IMR-90 (cell line): ENCODE data around the gene CCDC92. TPM values are rescaled to one million over a fixed set of nuclear protein-coding genes. Genes with fewer than 3 reads are reported as not detected.

Experiments
- ATAC-seq: fragments of 200-7000 bp; cut with Tn5 transposase; 2 replicates; pipeline ENCODE4 v1.9.1; 2020; ENCODE audit warnings: low read depth, mild to moderate bottlenecking, moderate library complexity
- BruUV-seq: library from RNA; stranded (reverse); fragments of 400-500 nt; replicated peaks from 2 replicates; lab custom pipeline; 2021; lab: Mats Ljungman, UMichigan
- CTCF ChIA-PET: fragments of 300-600 bp; formaldehyde crosslinking; extraction: SDS; loops from one replicate; lab custom pipeline; 2021; ENCODE audit warnings: antibody characterized with exemption; lab: Yijun Ruan, JAX
- POLR2A ChIA-PET: fragments of 300-600 bp; sonication (Branson Sonifier 250); formaldehyde crosslinking; loops from one replicate; lab custom pipeline; 2022; ENCODE audit warnings: antibody characterized with exemption; ENCODE audit not compliant: unreplicated experiment; lab: Charles Lee
- DNase-seq: peaks from one replicate; pipeline ENCODE4 v3.0.0; 2013
- H2AFZ ChIP-seq: replicated peaks from 2 replicates; pipeline ENCODE3; 2013; ENCODE audit warnings: low read length, mild to moderate bottlenecking; ENCODE audit not compliant: poor library complexity
- H2AK5ac ChIP-seq: 2 replicates; pipeline ENCODE4 v1.6.1; 2013; ENCODE audit warnings: low read depth, low read length, inconsistent platforms
- H2AK9ac ChIP-seq: replicated peaks from 2 replicates; pipeline ENCODE3; 2013; ENCODE audit warnings: mild to moderate bottlenecking, low read depth, low read length, moderate library complexity; ENCODE audit not compliant: poor library complexity
- H2BK120ac ChIP-seq: 2 replicates; pipeline ENCODE4 v1.6.1; 2013; ENCODE audit warnings: low read depth, low read length, inconsistent platforms
- H2BK15ac ChIP-seq: 3 replicates; pipeline ENCODE4 v1.6.1; 2013; ENCODE audit warnings: low read depth, low read length, inconsistent platforms
- H2BK20ac ChIP-seq: 2 replicates; pipeline ENCODE4 v1.6.1; 2013; ENCODE audit warnings: low read depth, mild to moderate bottlenecking, inconsistent platforms, low read length, moderate library complexity
- H2BK5ac ChIP-seq: 2 replicates; pipeline ENCODE4 v1.6.1; 2013; ENCODE audit warnings: mild to moderate bottlenecking, low read depth, low read length, inconsistent platforms; ENCODE audit not compliant: poor library complexity, severe bottlenecking
- H3K14ac ChIP-seq: replicated peaks from 2 replicates; pipeline ENCODE4 v1.6.1; 2013; ENCODE audit warnings: low read depth, low read length, inconsistent platforms
- H3K18ac ChIP-seq: 2 replicates; pipeline ENCODE4 v1.6.1; 2013; ENCODE audit warnings: low read depth, low read length, control low read depth
- H3K23ac ChIP-seq: 2 replicates; pipeline ENCODE4 v1.6.1; 2013; ENCODE audit warnings: low read depth, low read length, inconsistent platforms
- H3K27ac ChIP-seq: 2 replicates; pipeline ENCODE4 v1.5.1; 2013; ENCODE audit warnings: mild to moderate bottlenecking, control low read depth, low read length; ENCODE audit not compliant: insufficient read depth
- H3K27me3 ChIP-seq: 2 replicates; pipeline ENCODE4 v1.6.1; 2013; ENCODE audit warnings: low read length; ENCODE audit not compliant: control insufficient read depth, insufficient read depth
- H3K36me3 ChIP-seq: 2 replicates; pipeline ENCODE4 v1.6.1; 2013; ENCODE audit warnings: low read length, mixed read lengths; ENCODE audit not compliant: control insufficient read depth, insufficient read depth
- H3K4ac ChIP-seq: 2 replicates; pipeline ENCODE4 v1.6.1; 2013; ENCODE audit warnings: low read depth, low read length, inconsistent platforms
- H3K4me1 ChIP-seq: 2 replicates; pipeline ENCODE4 v1.6.1; 2013; ENCODE audit warnings: low read length, mixed read lengths; ENCODE audit not compliant: control insufficient read depth, insufficient read depth
- H3K4me2 ChIP-seq: 2 replicates; pipeline ENCODE4 v1.6.1; 2013; ENCODE audit warnings: low read depth, mild to moderate bottlenecking, control low read depth, low read length, moderate library complexity
- H3K4me3 ChIP-seq: 2 replicates; pipeline ENCODE4 v1.5.1; 2013; ENCODE audit warnings: low read depth, mild to moderate bottlenecking, control low read depth, low read length, moderate library complexity; ENCODE audit not compliant: insufficient read depth
- H3K56ac ChIP-seq: 2 replicates; pipeline ENCODE4 v1.6.1; 2013; ENCODE audit warnings: low read length, inconsistent platforms; ENCODE audit not compliant: insufficient read depth; ENCODE audit errors: extremely low read depth
- H3K79me1 ChIP-seq, 2 experiments: 2 replicates each; pipeline ENCODE4 v1.6.1; 2013; ENCODE audit warnings: low read length in 2 of 2, inconsistent platforms in 1 of 2, low read depth in 1 of 2
- H3K9ac ChIP-seq: 2 replicates; pipeline ENCODE4 v1.6.1; 2013; ENCODE audit warnings: low read depth, low read length, control low read depth
- H3K9me1 ChIP-seq: 2 replicates; pipeline ENCODE4 v1.6.1; 2013; ENCODE audit warnings: low read length, inconsistent platforms; ENCODE audit not compliant: insufficient read depth
- H3K9me3 ChIP-seq: 2 replicates; pipeline ENCODE4 v1.6.1; 2013; ENCODE audit warnings: low read length; ENCODE audit not compliant: control insufficient read depth, insufficient read depth
- H4K20me1 ChIP-seq: 2 replicates; pipeline ENCODE4 v1.6.1; 2013; ENCODE audit warnings: low read length, inconsistent platforms; ENCODE audit not compliant: insufficient read depth
- H4K5ac ChIP-seq: 2 replicates; pipeline ENCODE4 v1.6.1; 2013; ENCODE audit warnings: mild to moderate bottlenecking, low read depth, low read length, control low read depth
- H4K8ac ChIP-seq, 2 experiments: 2 replicates each; pipeline ENCODE4 v1.6.1; 2013; ENCODE audit warnings: low read depth in 2 of 2, low read length in 2 of 2, control low read depth in 1 of 2, inconsistent platforms in 1 of 2
- H4K91ac ChIP-seq: 2 replicates; pipeline ENCODE4 v1.6.1; 2013; ENCODE audit warnings: low read depth, low read length, inconsistent platforms; ENCODE audit not compliant: insufficient read depth
- BHLHE40 ChIP-seq: fragments of 150-350 bp; IDR thresholded peaks from 2 replicates; pipeline ENCODE4 v1.6.1; 2016; ENCODE audit warnings: mild to moderate bottlenecking, low read depth, low read length
- CEBPB ChIP-seq: IDR thresholded peaks from 2 replicates; pipeline ENCODE4 v1.6.1; 2012; ENCODE audit warnings: low read depth, low read length, improper control_type of control experiment
- CHD1 ChIP-seq: IDR thresholded peaks from 2 replicates; pipeline ENCODE4 v1.6.1; 2012; ENCODE audit warnings: low read depth, low read length, improper control_type of control experiment
- FOS ChIP-seq: fragments of 150-350 bp; IDR thresholded peaks from 2 replicates; pipeline ENCODE4 v1.6.1; 2016; ENCODE audit warnings: low read depth, low read length
- MAFK ChIP-seq: IDR thresholded peaks from 2 replicates; pipeline ENCODE4 v1.6.1; 2012; ENCODE audit warnings: low read depth, low read length, improper control_type of control experiment
- NFE2L2 ChIP-seq: fragments of 150-350 bp; IDR thresholded peaks from 2 replicates; pipeline ENCODE4 v1.6.1; 2016; ENCODE audit warnings: low read depth, mild to moderate bottlenecking, low read length
- POLR2A ChIP-seq: IDR thresholded peaks from 2 replicates; pipeline ENCODE4 v1.6.1; 2012; ENCODE audit warnings: mild to moderate bottlenecking, low read depth, low read length
- RAD21 ChIP-seq: IDR thresholded peaks from 2 replicates; pipeline ENCODE4 v1.6.1; 2012; ENCODE audit warnings: low read length, improper control_type of control experiment
- RCOR1 ChIP-seq: IDR thresholded peaks from 2 replicates; pipeline ENCODE4 v1.6.1; 2012; ENCODE audit warnings: mild to moderate bottlenecking, low read length, improper control_type of control experiment; ENCODE audit not compliant: insufficient replicate concordance
- SMC3 ChIP-seq: fragments of 150-350 bp; IDR thresholded peaks from 2 replicates; pipeline ENCODE4 v1.6.1; 2016; ENCODE audit warnings: low read depth, mild to moderate bottlenecking, antibody characterized with exemption, low read length, moderate library complexity
- WGBS, 2 experiments: methylation state at CpG; one replicate each; pipeline versions ENCODE4 v1.1.5 to v1.1.7; 2013; ENCODE audit warnings: missing lambda C conversion rate in 2 of 2; ENCODE audit not compliant: insufficient read length in 1 of 2; ENCODE audit errors: extremely low coverage in 2 of 2; 5-methylcytosine and 5-hydroxymethylcytosine counted together
- dilution Hi-C: fragments of 300-500 bp; cut with HindIII; formaldehyde crosslinking; loops from one replicate; pipeline ENCODE4 v1.14.3; 2018; ENCODE audit warnings: low sequenced_read_pairs; ENCODE audit not compliant: unreplicated experiment
- in situ Hi-C: fragments of 300-500 bp; cut with MboI; formaldehyde crosslinking; loops from 3 replicates; pipeline ENCODE4 v1.14.3; 2019; ENCODE audit warnings: low sequenced_read_pairs, inconsistent platforms, mixed read lengths
- intact Hi-C: fragments of 100-400 bp; cut with micrococcal nuclease; formaldehyde crosslinking; loops from 2 replicates; pipeline ENCODE4 v1.10.0; 2022
- polyA plus RNA-seq, 3 experiments: library from polyadenylated mRNA; depleted of rRNA; stranded (reverse); fragments of >200 nt; gene quantifications; 2 replicates each; pipeline ENCODE4 v1.2.3, GENCODE V29; 2012; ENCODE audit warnings: low replicate concordance in 1 of 3
- total RNA-seq: library from RNA; depleted of rRNA; stranded (reverse); fragments of >200 nt; gene quantifications from 2 replicates; pipeline ENCODE4 v1.2.3, GENCODE V29; 2012
- TF ChIP-seq, protein P1 (sequence below): fragments of 150-350 bp; IDR thresholded peaks from 2 replicates; pipeline ENCODE4 v1.6.1; 2016; ENCODE audit warnings: low read depth, mild to moderate bottlenecking, low read length, moderate library complexity, borderline replicate concordance

CCDC92 gene
- total and polyA plus RNA-seq, 2 of the 4 experiments (the other 2 are of a cell fraction) = 5.7 to 55.5 TPM

DNA sequence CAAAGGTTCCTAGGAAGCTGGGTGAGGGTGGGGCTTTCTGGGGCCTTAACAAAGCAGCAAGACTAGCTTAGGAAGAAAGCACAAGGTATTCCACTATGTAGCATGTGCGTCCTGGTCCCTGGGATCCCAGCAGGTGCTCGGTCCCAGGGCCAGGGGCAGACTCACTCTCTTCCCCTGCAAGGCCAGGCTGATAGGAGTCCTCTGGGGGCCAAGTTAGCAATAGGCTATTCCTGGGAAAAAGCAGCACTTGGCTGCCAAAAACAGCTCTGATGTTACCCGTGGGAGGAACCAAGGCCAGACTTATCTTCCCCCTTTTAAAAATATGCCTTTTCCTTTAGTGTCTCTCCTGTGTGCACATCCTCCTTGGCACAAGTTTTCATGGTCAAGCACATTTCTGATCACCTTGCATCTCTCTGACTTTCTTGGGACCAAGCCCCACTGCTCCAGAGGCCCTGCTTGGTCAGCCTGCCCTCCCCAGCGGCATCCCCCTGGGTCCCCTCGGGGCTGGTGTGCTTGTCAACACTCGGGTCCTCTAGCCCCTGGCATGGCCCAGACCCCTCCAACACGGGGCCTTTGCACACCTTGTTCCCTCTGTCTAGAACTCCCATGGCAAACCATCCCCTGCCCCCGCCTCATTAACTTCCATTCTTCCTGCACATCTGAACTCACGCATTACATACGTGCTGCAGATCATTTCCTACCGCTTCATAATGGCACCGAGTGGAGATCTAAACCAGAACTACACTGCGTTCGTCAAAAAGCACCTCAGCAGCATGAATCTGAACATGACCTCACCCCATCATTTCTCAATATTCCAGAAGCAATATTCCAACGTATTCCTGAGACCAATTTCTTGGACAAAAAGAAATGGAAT lies 21.9 kb downstream of the CCDC92 start:
- Histone ChIP-seq H2BK20ac (peak overlapping the region; percentile 62; the same call in 1 of the 2 replicates), H4K5ac (no peak overlapping the region), H3K9ac (no peak overlapping the region), H2BK15ac (no peak overlapping the region), H2AFZ (no peak overlapping the region), H2BK5ac (no peak overlapping the region), H2AK5ac (peak overlapping the region; percentile 42; the same call in 1 of the 2 replicates), H3K4ac (peak overlapping the region; percentile 76; the same call in 1 of the 2 replicates), H3K36me3 (peaks cover 4% of the 10 kb centered on the region; the same call in 1 of the 2 replicates), H3K14ac (0 out of 2 replicates have a peak overlapping the region, but pooled peaks have one; percentile 3), H4K91ac (no peak overlapping the region), H3K9me1 (peaks cover 12% of the 10 kb centered on the region), H3K27me3 (no peaks in the 10 kb centered on the region), H3K56ac (no peak overlapping the region), H3K4me1 (peaks cover 19% of the 10 kb centered on the region), H4K20me1 (peaks cover 4% of the 10 kb centered on the region; the same call in 1 of the 2 replicates), H3K4me3 (no peak overlapping the region), H3K18ac (no peak overlapping the region), H3K23ac (no peak overlapping the region), H3K4me2 (no peak overlapping the region), H4K8ac (no peak overlapping the region), H3K79me1 (peaks cover 29 to 66% of the 10 kb centered on the region in 2 experiments), H2BK120ac (peak overlapping the region; percentile 8; the same call in 1 of the 2 replicates), H3K9me3 (no peaks in the 10 kb centered on the region), H3K27ac (no peak overlapping the region), H2AK9ac (no peak overlapping the region)
- ChIA-PET CTCF (interaction anchor here (1.5 kb wide), 1 partner anchor 11 kb away, joined by 3 read pairs; no protein-coding TSS in a partner anchor), POLR2A (no interaction called here)
- DNase-seq (no peak), ATAC-seq (no peak)
- no TSS peak for BruUV-seq
- in situ Hi-C loops (no loop called here), intact Hi-C loops (no loop called here), dilution Hi-C loops (no loop called here)
- TF ChIP-seq RCOR1 = no peak
- TF ChIP-seq, protein P1, sequence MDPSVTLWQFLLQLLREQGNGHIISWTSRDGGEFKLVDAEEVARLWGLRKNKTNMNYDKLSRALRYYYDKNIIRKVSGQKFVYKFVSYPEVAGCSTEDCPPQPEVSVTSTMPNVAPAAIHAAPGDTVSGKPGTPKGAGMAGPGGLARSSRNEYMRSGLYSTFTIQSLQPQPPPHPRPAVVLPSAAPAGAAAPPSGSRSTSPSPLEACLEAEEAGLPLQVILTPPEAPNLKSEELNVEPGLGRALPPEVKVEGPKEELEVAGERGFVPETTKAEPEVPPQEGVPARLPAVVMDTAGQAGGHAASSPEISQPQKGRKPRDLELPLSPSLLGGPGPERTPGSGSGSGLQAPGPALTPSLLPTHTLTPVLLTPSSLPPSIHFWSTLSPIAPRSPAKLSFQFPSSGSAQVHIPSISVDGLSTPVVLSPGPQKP = no peak
- TF ChIP-seq SMC3 = no peak
- TF ChIP-seq CHD1 = no peak
- TF ChIP-seq RAD21 = no peak
- TF ChIP-seq POLR2A = no peak
- TF ChIP-seq CEBPB = no peak
- TF ChIP-seq FOS = no peak
- no peak for TF ChIP-seq NFE2L2
- TF ChIP-seq BHLHE40 = no peak
- TF ChIP-seq MAFK = no peak
- WGBS, 2 experiments = 98% methylated on average over 12 of the region's 15 CpGs; no CpG with 5 or more reads in 1 of the 2 experiments
